Measurements from ENCODE around the gene PADI4.

- TF ChIP-seq CTCF (IDR thresholded peaks at IDR 0.05) (no peak), POLR2A (IDR thresholded peaks at IDR 0.05) (no peak)
Measured at GRCh38 chr1:17287130-17287776, 20.7 kb upstream of the PADI4 start.

Data from Peyer's patch (tissue), 4 donors.